Stimulated activated CD4-positive, alpha-beta T cell treated with anti-CD3 and anti-CD28 coated beads, Interleukin-4, amount 100 ng/mL, for 24 hours (primary cell): Measurements from ENCODE around the gene DNAAF8.
A peak's percentile ranks its signal among the peaks of the same experiment; 100 is the strongest.
"Not testable (repeated sequence)": the region's sequence is repeated elsewhere in the genome, so short reads cannot be mapped to it uniquely, and the experiment has no call there.

Source experiments
- DNase-seq: peaks from one replicate; pipeline ENCODE4 v3.0.0-alpha.2; 2020

DNAAF8 gene

DNA sequence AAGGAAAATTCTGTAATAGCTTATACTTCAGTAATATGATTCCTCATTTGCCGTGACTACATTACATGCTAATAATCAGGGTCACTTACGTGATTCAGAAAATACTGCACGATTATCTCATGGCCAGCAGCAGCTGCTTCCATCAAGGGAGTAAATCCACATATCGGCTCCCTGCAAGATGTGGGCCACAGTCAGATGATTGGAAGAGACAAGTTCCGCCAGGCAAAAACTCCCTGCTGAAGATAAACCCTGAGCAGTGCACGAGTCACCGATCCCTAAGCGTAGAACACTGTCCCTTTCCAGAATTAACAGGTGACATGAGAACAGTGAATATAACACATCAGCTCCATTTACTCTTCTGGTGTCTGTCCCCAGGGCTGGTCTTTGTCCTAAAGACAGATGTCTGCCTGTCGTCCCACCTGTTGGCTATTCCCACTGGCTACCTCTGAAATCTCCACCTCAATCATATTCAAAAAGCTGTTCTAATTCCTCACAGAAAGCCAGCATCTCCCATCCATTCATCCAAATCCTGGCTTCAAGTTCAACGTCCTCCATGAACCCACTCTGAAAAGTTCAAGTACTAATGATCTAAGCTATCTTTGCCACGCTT lies 9.6 kb upstream of the DNAAF8 start:
- DNase-seq = no peak

DNA sequence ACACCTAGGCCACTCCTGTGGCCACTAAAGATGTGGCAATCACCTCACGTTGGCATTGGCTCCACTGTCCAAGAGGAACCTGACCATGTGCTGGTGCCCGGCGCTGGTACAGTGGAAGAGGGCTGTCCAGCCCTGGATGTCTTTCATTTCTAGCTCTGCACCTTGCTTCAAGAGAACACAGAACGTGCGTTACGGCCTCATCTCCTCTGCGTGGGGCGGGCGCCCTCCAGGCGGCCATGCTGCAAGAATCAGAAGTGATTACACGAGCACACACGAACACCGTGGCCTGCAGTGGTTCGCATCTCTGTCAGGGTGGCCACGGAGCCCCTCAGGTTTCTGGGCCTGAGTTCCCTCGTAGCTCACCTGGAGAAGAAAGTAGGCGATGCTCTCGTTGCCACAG lies 7.7 kb upstream of the DNAAF8 start:
- DNase-seq = no peak

DNA sequence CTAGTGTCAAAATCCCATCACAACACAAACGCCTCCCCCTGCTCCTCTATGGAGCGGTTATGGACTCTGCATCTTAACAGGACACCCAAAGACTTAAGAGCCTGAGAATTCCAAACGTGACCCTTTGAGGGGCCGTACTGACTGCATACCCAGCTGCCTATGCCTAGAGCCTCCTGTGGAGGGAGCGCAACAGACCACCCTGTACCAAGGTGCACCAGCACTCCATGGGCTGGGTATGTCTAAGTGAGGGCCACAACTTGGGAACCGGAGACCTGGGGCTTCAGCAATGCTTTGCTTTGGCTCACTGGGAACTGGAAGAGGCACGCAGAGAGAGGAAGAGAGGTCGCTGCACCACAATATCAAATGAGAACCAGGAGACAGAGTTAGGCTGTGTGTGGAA lies 5.7 kb upstream of the DNAAF8 start:
- DNase-seq = no peak

DNA sequence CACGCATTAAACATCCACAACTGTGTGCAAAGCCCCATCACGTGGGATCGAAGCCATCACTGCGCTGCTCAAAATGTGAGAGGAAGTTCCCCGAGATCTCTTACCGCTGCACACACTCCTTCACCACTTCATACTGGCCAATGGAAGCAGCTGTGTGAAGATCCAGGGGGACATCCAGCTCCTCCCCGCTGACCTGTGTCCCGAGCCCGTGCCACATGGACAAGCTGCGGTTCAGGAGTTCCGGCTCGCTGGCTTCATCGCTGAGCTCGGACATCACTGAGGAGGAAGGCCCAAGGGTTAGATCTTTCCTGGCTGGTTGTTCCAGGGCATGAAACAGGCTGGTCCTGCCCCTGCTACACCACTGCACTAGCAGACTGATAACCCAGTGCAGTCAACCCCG lies 4.5 kb upstream of the DNAAF8 start:
- DNase-seq = no peak

DNA sequence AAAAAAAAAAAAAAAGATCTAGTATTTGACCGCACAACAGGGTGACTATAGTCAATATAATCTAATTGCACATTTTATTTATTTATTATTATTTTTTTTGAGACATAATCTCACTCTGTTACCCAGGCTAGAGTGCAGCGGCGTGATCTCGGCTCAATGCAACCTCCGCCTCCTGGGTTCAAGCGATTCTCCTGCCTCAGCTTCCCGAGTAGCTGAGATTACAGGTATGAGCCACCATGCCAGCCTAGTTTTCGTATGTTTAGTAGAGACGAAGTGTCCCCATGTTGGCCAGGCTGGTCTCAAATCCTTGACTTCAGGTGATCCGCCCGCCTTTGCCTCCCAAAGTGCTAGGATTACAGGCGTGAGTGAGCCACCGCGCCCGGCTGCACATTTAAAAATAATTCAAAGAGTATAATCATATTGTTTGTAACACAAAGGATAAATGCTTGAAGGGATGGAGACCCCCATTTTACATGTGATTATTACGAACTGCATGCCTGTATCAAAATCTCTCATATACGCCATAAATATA lies 1.1 kb upstream of the DNAAF8 start:
- no peak for DNase-seq

DNA sequence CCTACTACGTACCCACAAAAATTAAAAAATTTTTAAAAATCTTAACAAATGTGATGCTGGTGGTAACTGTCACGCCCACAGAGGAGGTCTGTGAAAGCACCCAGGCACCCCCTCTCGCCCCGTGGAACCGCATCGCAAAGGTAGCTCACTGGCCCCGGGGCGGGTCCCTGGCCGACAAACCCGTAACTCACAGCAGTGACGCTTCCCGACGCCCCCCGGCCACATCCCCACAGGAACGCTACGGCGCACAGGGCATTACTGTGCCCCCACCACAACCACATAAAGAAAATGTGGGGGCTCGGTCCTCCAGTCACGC lies 632 bp upstream of the DNAAF8 start:
- DNase-seq = peak; percentile 29

DNA sequence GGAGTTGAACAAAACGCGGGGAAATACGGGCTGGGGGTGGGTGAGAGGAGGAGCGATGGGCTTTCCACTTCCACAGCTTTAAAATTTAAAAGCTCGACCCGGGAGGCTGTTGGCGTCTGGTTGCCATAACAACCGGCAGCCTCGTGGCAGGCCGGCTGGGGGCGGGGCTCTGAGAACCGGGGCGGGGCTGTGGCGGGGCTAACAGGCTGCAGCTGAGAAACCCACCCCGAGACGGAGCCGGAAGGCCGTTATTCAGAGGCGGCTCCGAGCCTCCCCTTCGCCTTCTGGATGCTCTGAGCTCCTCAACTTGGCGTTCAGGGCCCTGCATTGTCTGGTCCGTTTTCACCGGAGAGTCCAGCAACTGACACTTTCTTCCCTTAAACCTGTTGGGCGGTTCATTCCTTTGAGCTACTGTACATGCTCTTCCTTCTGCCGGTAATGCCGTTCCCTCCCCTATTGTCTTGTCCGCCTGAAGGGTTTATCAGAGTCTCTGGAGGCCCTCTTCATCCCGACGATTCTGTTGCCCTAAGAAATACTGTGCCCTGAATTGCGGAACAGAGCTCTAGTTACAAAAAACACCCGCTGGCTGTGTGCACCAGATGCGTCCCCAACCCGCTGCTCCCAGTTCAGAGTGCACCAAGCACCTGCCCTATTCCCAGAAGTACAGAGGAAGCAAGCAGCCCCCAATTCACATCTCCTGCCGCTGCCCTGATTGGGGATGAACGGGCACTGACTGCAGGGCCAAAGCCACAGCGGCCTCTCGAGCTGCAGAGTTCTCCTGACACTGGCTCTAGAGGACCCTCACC lies 596 bp downstream of the DNAAF8 start:
- DNase-seq = peak; percentile 91

DNA sequence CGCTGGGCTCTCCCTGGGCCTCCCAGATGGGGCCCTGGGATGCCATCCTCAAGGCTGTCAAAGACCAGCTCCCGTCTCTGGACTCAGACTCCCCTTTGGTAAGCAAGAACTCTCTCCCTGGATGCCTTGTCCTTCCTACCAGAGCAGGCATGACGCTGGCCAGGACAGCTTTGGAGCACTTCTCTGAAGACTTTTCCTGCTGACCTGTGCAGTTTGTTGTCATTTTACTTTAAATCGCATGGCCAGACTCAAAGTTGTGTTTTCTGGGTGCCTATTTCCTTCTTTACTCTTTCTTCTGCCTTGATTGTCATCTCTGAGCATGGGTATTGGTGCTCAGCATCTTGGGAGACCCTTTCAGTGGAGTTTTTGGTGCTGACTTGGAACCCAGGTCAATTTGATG lies 2.2 kb downstream of the DNAAF8 start:
- DNase-seq = no peak

DNA sequence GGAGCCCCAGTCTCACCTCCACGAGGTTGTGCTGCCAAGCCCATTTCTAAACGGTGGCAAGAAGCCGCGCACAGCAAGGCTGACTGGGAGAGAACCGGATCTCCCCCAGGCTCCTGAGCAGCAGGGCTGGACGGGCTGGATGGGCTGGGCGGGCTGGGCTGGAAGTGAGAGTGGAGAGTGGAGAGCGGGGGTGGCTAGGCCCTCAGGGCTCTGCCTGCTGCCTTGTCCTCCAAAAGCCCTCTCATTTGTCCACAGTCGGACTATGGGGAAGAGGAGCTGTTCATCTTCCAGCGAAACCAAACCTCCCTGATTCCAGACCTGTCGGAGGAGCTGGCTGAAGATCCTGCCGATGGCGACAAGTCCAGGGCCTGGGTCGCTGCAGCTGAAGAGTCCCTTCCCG lies 3.2 kb downstream of the DNAAF8 start:
- DNase-seq = no peak

DNA sequence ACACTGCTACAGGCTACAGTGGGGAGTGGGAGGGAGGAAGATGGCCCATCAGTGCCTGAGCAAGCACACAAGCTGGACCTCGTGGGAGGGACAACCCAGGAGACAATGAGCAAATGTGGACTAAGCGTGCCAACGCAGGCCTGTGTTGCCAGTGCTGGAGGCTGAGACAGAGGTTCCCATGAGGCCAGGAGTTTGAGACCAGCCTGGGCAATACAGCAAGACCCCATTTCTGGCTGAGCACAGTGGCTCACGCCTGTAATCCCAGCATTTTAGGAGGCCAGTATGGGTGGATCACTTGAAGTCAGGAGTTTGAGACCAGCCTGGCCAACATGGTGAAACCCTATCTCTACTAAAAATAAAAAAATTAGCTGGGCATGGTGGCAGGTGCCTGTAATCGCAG lies 4.0 kb downstream of the DNAAF8 start:
- DNase-seq = not testable (repeated sequence)

DNA sequence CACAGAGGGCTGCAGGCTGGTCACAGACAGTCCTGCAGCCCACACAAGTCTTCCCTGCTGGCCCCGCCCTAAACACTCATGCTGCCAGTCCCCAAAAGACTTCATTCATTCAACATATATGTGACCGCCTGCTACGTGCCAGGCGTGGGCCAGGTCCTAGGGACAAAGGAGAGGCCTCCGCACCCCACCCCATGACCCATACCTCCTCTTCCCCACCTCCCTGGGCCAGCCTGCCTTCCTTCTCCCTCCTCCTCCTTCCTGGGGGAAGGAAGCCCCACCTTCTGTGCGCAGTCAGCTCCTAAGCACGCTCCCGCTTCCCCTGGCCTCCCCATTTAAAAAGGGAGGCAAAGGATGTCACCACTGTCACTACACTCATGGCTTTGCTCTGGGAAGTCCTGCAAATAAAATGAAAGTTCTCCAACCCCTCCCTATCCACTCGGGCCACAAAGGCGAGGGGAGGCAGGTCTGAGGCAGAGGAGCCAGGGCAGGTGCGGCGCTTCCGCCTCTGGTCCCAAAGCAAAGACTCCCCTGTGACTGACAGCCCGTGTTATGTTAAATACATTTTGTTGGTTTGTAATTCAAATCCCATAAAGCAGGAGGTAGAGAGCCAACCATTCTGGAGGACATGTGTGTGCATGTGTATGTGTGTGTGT lies 9.0 kb downstream of the DNAAF8 start:
- DNase-seq = no peak

DNA sequence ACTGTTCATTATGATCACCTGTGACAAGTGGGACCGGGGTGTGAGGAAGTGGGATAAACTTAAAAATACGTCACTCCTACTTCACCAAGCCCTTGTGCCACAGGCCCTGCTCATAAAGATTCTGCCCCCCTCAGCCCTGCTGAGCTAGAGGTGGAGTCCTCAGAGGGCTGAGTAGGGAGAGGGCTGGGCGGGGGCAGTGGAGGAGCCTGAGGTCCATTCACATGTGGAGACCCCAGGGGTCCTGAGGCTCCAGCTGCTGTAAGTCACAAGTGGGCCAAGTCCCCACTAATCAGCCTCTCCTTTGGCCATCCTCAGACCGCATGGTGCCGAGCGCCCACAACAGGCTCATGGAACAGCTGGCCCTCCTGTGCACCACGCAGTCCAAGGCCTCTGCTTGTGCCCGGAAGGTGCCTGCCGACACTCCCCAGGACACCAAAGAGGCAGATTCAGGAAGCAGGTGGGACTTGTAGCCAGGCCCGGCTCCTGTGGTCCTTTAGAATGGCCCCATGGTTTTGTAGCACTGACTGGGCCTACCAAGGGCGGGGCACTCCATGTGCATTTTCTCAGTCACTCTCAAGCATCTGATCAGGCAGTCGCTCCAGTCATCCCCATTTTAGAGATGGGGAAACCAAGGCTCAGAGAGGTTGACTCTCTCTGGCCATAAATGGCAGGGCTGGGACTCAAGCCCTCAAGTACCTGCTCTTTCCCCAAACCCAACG lies 10.4 kb downstream of the DNAAF8 start:
- no peak for DNase-seq

DNA sequence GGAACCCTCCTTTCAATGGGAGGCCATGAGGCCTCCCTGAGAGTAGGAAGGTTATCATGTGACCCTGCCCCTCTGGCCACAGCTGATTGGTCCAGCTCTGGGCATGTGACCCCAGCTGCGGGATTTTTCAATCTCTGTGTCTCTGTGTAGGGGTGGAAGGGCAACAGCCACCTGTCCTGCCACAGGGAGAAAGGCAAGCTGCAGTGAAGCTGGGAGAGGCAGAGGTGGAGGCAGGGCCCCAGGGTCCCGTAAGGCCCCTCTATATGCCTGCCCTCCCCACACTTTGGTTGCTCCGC lies 10.9 kb downstream of the DNAAF8 start:
- DNase-seq = no peak

DNA sequence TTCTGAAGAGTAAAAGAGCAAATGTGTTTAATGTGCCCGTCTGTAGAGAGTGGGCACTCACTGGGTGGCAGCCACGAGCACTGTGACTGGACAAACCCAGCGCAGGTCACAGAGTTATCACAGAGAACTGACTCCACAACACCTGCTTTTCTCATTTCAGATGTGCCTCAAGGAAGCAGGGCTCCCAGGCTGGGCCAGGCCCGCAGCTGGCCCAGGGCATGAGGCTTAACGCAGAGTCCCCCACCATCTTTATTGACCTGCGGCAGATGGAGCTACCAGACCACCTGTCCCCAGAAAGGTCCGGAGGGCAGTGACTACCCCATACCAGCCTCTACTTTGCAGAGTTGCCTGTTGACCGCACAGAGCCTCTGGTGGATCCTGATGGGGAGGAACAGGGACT lies 11.9 kb downstream of the DNAAF8 start:
- no peak for DNase-seq

DNA sequence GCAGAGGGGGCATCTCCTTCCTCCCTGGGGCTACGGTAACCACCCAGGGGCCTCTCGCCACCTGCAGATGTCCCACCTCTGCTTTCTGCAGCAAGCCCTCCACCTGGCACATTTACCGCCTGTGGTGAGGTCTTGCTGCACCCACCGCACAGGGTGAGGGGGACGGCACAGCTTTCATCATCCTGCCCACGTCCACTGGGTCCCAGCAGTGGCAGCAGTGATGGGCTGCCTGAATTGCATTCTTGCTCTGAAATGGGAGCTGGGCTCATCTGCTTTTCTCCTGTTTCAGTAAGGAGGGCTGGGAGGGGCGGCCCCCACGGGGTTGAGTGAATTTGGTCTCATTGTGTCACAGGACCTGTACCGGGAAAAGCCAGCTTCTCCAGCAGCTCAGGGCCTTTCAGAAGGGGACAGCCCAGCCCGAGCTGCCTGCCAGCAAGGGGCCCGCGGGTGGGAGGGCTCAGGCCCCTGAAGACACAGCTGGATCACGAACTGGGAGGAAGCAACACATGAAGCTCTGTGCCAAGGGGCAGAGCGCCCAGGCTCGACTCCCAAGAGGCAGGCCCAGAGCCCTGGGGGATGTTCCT lies 12.7 kb downstream of the DNAAF8 start:
- no peak for DNase-seq

DNA sequence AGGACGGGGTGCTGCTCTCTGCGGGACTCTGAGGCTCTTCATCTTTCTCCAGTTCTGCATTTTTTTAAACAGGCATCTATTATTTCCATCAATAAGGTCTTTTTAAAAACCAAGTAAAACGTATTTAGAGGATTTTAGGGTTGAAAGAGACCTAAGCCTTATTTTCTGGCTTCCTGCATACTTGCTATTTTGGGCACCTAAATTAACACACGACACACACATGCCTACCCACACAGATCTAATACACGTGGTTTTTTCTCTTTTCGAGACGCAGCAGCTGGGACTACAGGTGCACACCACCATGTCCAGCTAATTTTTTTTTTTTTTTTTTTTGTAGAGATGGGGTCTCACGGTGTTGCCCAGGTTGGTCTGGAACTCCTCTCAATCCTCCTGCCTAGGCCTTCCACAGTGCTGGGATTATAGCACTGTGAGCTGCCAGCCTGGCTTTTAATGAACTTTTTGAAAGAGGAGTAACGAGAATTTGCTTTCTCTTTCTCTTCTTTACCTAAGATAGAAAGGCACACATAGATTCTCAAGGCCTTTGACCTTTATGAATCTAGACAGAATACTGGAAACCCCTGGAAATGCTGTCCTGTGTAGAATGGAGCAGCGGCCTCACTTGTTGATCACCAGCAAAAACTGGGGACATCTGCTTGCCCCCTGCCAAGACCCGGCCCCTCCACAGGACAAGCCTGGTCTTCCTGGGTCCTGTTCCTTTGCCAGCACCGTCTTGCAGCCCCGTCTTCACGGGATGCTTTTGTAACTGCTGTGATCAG lies 13.8 kb downstream of the DNAAF8 start:
- DNase-seq = no peak

DNA sequence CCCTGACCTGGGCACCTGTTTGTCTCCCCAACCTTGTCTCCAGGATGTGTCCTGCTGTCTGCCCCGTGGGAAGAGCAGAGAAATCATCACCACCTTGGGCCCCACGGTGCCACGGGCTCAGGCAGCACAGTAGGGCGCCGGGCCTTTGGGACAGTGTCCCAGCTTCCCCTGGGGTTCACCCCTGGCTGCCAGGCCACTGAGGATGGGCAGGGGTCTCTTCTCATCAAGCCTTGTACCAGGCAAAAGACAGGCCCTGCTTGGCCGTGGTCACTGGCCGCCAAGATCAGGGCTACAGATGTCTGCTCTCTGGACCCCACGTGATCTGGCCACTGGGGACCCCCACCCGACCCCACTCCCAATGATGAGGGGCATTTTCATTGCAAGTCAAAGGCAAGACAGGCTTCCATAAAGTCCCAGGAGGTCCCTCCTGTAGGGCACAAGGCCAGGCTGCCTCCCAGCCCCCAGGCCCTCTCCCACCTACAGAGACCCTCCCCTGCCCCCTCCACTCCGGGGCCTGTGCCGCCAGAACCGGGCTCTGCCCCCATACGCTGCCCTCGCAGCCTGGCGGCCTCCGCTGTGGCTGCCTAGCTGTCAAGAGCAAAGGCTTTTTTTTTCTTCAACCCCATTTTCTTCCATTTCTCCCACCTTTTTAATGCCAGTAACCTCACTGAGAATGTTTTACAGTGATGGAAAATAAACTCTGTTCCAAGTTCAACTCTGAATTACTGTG lies 14.5 kb downstream of the DNAAF8 start:
- no peak for DNase-seq

DNA sequence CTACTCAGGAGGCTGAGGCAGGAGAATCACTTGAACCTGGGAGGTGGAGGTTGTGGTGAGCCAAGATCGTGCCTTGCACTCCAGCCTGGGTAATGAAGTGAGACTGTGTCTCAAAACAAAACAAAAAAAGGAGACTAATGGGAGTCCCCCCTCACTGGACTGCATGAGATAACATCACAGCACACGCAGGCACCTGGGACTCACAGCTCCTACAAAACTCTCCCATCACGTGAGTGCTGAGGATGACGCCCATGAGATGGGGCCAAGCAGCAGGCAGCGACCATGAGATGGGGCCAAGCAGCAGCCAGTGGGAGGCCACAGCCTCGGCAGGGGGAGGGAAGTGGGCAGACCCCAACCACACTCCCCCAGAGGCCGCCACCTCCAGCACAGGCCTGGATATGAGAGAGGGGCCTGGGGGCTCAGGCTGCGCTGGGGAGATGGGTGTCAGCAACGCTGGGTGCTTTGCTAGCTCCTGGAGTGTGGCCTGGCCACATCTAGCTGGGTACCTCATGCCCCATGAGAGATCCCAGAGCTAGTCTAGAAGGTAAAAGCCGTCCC lies 15.4 kb downstream of the DNAAF8 start:
- DNase-seq = no peak

DNA sequence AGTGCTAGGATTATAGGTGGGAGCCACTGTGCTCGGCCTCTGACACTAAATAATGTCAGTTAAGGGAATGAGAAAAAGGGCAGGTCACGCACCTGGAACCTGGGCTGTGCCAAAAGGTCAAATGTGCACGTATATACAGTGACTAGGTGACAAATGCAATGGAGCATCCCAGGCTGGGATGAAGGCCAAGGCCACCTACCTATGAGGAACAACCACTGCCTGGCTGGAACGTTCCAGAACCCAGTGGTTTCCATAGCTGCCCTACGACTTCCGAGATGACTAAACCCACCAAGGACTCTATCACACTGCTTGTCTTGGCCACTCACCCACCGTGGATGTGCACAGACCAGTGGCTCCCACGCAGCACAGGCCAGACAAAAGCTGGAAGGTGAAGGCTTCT lies 16.6 kb downstream of the DNAAF8 start:
- no peak for DNase-seq

DNA sequence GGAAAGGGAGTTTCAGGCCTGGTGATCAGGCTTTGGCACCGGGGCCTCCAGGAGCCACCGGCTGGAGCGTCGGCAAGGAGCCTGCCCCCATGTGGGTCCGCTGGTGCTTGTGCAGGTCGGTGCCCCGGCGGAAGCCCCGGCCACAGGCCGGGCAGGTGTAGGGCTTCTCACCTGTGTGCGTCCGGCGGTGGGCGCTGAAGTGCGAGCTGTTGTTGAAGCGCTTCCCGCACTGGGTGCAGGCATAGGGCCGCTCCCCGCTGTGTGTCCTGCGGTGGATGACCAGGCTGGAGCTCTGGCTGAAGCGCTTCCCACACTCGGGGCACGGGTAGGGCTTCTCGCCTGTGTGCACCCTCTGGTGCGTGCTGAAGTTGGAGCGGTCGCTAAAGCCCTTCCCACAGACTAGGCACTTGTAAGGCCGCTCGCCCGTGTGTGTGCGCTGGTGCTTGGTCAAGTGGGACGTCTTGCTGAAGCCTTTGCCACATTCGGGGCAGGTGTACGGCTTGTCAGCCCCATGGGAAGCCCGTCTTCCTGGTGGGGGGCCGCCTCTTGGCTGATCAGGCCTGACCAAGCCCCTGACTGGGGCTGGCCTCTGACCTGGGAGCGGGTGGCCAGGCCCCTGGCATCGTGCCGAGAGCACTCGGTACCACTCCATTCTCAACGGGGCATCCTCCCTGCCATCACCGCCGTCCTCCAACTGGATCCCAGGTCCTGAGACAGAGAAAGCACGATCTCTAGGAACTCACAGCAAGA lies 18.2 kb downstream of the DNAAF8 start:
- no peak for DNase-seq

DNA sequence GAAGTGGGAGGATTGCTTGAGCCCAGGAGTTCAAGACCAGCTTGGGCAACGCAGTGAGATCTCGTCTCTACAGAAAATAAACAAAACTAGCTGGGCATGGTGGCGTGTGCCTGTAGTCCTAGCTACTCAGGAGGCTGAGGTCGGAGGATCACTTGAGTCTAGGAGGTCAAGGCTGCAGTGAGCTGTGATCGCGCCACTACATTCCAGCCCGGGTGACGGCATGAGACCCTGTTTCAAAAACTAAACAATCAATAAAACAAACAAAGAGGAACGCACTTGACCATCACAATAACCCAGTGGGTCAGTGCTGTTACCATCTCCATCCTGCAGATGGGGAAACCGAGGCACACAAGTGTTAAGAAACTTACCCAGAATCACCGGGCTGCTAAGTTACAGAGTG lies 18.9 kb downstream of the DNAAF8 start:
- no peak for DNase-seq
